ENCODE data around the gene PTDSS2.

PTDSS2 gene

DNA sequence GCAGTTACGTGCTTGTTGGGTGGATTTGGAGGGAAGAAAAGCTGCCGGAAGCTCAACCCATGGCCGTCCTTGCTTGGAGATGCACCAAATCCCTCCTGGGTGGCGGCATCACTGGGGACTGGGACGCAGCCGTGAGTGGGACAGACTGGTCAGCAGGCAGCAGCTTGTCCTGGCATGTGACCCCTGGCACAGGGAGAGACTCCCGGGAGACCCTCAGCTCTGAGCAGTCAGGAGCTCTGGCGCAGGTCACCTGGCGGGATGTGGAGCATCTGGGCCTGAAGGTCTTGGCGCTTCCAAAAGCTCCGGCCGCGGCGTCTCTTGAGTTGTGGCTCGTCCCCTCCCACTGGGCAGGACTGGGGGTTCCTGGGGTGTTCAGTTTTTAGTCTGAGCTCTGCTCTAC lies 26.3 kb downstream of the PTDSS2 start:
- Histone ChIP-seq H3K4me3 (ENCODE audit: insufficient read depth in 1 of 2, low read depth in 1 of 2, low read length in 2 of 2) (no peak overlapping the region), H3K27ac (ENCODE audit: low read length, poor library complexity, severe bottlenecking) (no peak overlapping the region), H2BK120ac (ENCODE audit: low read depth, low read length) (no peak overlapping the region), H3K4me2 (ENCODE audit: low read length, poor library complexity, severe bottlenecking) (no peak overlapping the region), H2BK15ac (ENCODE audit: low read depth, poor library complexity, severe bottlenecking) (no peak overlapping the region), H4K8ac (ENCODE audit: low read length) (no peak overlapping the region), H3K9me3 (ENCODE audit: control insufficient read depth, low read length) (no peaks in the 10 kb centered on the region), H2BK5ac (ENCODE audit: low read depth, low read length, poor library complexity, severe bottlenecking) (no peak overlapping the region), H2AFZ (ENCODE audit: low read depth, low read length) (no peak overlapping the region), H3K27me3 (ENCODE audit: control insufficient read depth in 1 of 2, insufficient read depth in 1 of 2, low read length in 2 of 2) (no peaks in the 10 kb centered on the region), H3K4ac (ENCODE audit: low read depth in 1 of 2, low read length in 2 of 2) (no peak overlapping the region), H3K79me1 (replicated peaks; ENCODE audit: low read length, poor library complexity, severe bottlenecking) (peaks cover 38% of the 10 kb centered on the region), H3K14ac (ENCODE audit: low read length in 2 of 2) (no peak overlapping the region), H3K18ac (ENCODE audit: low read depth in 1 of 2, low read length in 2 of 2) (peak overlapping the region in 1 of 2 experiments; percentile 58), H3K23ac (ENCODE audit: low read length in 2 of 2) (no peak overlapping the region), H3K4me1 (ENCODE audit: control insufficient read depth, insufficient read depth, low read depth, low read length) (peaks cover 19% of the 10 kb centered on the region), H2AK5ac (ENCODE audit: low read length, severe bottlenecking) (no peak overlapping the region), H2BK12ac (ENCODE audit: low read length in 2 of 2) (no peak overlapping the region), H3K36me3 (ENCODE audit: control insufficient read depth in 1 of 2, insufficient read depth in 2 of 2, low read depth in 1 of 2, low read length in 2 of 2) (peaks cover 11 to 42% of the 10 kb centered on the region in 2 experiments), H3K9ac (ENCODE audit: low read length) (no peak overlapping the region), H4K91ac (ENCODE audit: low read length) (no peak overlapping the region)
- DNase-seq: no peak
- 97% methylated on average over 15 of the region's 15 CpGs for WGBS

DNA sequence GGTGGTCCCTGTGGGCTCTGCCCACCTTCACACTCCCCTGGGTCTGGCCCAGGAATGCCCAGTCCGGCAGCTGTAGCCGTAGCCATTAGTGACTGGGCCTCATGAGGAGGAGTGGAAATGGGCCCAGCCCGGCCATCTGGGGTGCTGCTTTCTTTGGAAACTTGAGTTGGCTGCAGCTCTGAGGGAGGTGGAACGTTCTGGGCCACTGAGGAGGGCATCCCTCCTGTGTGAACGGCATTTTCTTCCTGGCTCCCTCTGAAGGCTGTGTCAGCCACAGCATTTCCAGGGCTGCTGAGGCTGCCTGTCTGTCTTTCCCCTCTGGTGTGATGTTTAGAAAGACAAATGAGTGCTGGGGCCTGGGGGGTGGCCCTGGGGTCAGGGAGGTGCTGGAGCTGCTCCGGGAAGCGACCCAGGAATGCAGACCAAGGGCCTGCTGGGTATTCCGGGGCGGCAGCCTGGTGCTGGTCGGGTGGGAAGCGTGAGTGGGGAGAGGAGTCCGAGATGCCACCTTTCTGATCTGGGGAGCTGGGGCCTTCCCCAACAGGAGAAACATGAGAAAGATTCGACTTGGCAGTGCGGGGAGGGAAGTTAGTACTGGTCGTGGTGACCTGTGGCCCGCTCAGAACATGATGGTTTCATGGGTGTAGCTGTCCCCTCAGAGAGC lies 27.1 kb downstream of the PTDSS2 start:
- Histone ChIP-seq H2BK5ac (ENCODE audit: low read depth, low read length, poor library complexity, severe bottlenecking) (no peak overlapping the region), H4K91ac (ENCODE audit: low read length) (peak overlapping the region; percentile 11), H3K9ac (ENCODE audit: low read length) (no peak overlapping the region), H3K14ac (ENCODE audit: low read length in 2 of 2) (no peak overlapping the region), H3K18ac (ENCODE audit: low read depth in 1 of 2, low read length in 2 of 2) (peak overlapping the region in 1 of 2 experiments; percentile 5), H3K27ac (ENCODE audit: low read length, poor library complexity, severe bottlenecking) (no peak overlapping the region), H3K36me3 (ENCODE audit: control insufficient read depth in 1 of 2, insufficient read depth in 2 of 2, low read depth in 1 of 2, low read length in 2 of 2) (peaks cover 11 to 35% of the 10 kb centered on the region in 2 experiments), H3K27me3 (ENCODE audit: control insufficient read depth in 1 of 2, insufficient read depth in 1 of 2, low read length in 2 of 2) (no peaks in the 10 kb centered on the region), H2BK12ac (ENCODE audit: low read length in 2 of 2) (no peak overlapping the region), H3K23ac (ENCODE audit: low read length in 2 of 2) (no peak overlapping the region), H2BK15ac (ENCODE audit: low read depth, poor library complexity, severe bottlenecking) (no peak overlapping the region), H3K4ac (ENCODE audit: low read depth in 1 of 2, low read length in 2 of 2) (no peak overlapping the region), H2BK120ac (ENCODE audit: low read depth, low read length) (no peak overlapping the region), H3K4me1 (ENCODE audit: control insufficient read depth, insufficient read depth, low read depth, low read length) (peaks cover 17% of the 10 kb centered on the region), H3K9me3 (ENCODE audit: control insufficient read depth, low read length) (no peaks in the 10 kb centered on the region), H4K8ac (ENCODE audit: low read length) (no peak overlapping the region), H3K4me2 (ENCODE audit: low read length, poor library complexity, severe bottlenecking) (no peak overlapping the region), H3K79me1 (replicated peaks; ENCODE audit: low read length, poor library complexity, severe bottlenecking) (peaks cover 32% of the 10 kb centered on the region), H3K4me3 (ENCODE audit: insufficient read depth in 1 of 2, low read depth in 1 of 2, low read length in 2 of 2) (no peak overlapping the region), H2AFZ (ENCODE audit: low read depth, low read length) (no peak overlapping the region), H2AK5ac (ENCODE audit: low read length, severe bottlenecking) (peak overlapping the region; percentile 21)
- DNase-seq: no peak
- WGBS: 84% methylated on average over 16 of the region's 16 CpGs

DNA sequence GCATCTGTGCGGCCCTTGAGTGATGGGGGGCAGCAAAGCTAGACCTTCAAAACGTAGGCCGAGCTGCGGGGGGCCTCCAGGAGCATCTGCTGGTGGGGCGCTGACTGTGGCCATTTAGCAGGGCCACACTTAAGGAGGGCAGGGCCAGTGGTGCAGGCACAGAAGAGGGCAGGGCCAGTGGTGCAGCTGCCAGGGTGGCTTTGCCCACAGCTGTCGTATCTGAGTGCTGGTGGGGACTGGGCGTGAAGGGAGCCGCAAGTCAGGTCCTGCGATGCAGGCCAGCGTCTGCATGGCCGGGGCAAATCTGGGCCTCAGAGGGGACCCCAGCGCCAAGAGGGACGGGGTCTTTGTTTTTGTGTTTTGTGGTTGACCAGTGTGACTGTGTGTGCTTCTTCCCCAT lies 29.2 kb downstream of the PTDSS2 start:
- no peak overlapping the region for H2AK5ac ChIP-seq (ENCODE audit: low read length, severe bottlenecking)
- no peak overlapping the region for H3K23ac ChIP-seq (ENCODE audit: low read length in 2 of 2)
- 97% methylated on average over 13 of the region's 13 CpGs for WGBS
- no peak overlapping the region for H3K4me3 ChIP-seq (ENCODE audit: insufficient read depth in 1 of 2, low read depth in 1 of 2, low read length in 2 of 2)
- H4K91ac ChIP-seq (ENCODE audit: low read length): peak overlapping the region; percentile 11
- H2BK12ac ChIP-seq (ENCODE audit: low read length in 2 of 2): no peak overlapping the region
- DNase-seq: no peak
- H3K9me3 ChIP-seq (ENCODE audit: control insufficient read depth, low read length): no peaks in the 10 kb centered on the region
- no peak overlapping the region for H2BK120ac ChIP-seq (ENCODE audit: low read depth, low read length)
- H3K14ac ChIP-seq (ENCODE audit: low read length in 2 of 2): no peak overlapping the region
- H3K27ac ChIP-seq (ENCODE audit: low read length, poor library complexity, severe bottlenecking): no peak overlapping the region
- no peak overlapping the region for H2BK5ac ChIP-seq (ENCODE audit: low read depth, low read length, poor library complexity, severe bottlenecking)
- H3K79me1 ChIP-seq (replicated peaks; ENCODE audit: low read length, poor library complexity, severe bottlenecking): peaks cover 17% of the 10 kb centered on the region
- H3K36me3 ChIP-seq (ENCODE audit: control insufficient read depth in 1 of 2, insufficient read depth in 2 of 2, low read depth in 1 of 2, low read length in 2 of 2): peaks cover 11 to 19% of the 10 kb centered on the region in 2 experiments
- peaks cover 17% of the 10 kb centered on the region for H3K4me1 ChIP-seq (ENCODE audit: control insufficient read depth, insufficient read depth, low read depth, low read length)
- H3K18ac ChIP-seq (ENCODE audit: low read depth in 1 of 2, low read length in 2 of 2): no peak overlapping the region
- no peak overlapping the region for H3K4ac ChIP-seq (ENCODE audit: low read depth in 1 of 2, low read length in 2 of 2)
- no peak overlapping the region for H2BK15ac ChIP-seq (ENCODE audit: low read depth, poor library complexity, severe bottlenecking)
- H4K8ac ChIP-seq (ENCODE audit: low read length): no peak overlapping the region
- no peaks in the 10 kb centered on the region for H3K27me3 ChIP-seq (ENCODE audit: control insufficient read depth in 1 of 2, insufficient read depth in 1 of 2, low read length in 2 of 2)
- no peak overlapping the region for H3K9ac ChIP-seq (ENCODE audit: low read length)
- no peak overlapping the region for H3K4me2 ChIP-seq (ENCODE audit: low read length, poor library complexity, severe bottlenecking)
- no peak overlapping the region for H2AFZ ChIP-seq (ENCODE audit: low read depth, low read length)

DNA sequence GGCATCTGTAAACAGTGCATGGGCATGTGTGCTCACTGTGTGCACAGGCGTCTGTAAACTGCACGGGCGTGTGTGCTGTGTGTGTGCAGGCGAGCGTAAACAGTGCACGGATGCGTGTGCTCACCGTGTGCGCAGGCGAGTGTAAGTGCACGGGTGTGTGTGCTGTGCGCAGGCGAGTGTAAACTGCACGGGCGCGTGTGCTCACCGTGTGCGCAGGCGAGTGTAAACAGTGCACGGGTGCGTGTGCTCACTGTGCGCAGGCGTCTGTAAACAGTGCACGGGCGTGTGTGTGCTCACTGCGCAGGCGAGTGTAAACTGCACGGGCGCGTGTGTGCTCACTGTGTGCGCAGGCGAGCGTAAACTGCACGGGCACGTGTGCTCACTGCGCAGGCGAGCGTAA lies 34.5 kb downstream of the PTDSS2 start:
- DNase-seq: no peak
- Histone ChIP-seq H2BK120ac (ENCODE audit: low read depth, low read length) (no peak overlapping the region), H3K9ac (ENCODE audit: low read length) (no peak overlapping the region), H2AK5ac (ENCODE audit: low read length, severe bottlenecking) (no peak overlapping the region), H4K8ac (ENCODE audit: low read length) (no peak overlapping the region), H3K27me3 (ENCODE audit: control insufficient read depth in 1 of 2, insufficient read depth in 1 of 2, low read length in 2 of 2) (no peaks in the 10 kb centered on the region), H3K18ac (ENCODE audit: low read depth in 1 of 2, low read length in 2 of 2) (no peak overlapping the region), H2BK5ac (ENCODE audit: low read depth, low read length, poor library complexity, severe bottlenecking) (no peak overlapping the region), H3K79me1 (replicated peaks; ENCODE audit: low read length, poor library complexity, severe bottlenecking) (peaks cover 28% of the 10 kb centered on the region), H2BK12ac (ENCODE audit: low read length in 2 of 2) (no peak overlapping the region), H3K36me3 (ENCODE audit: control insufficient read depth in 1 of 2, insufficient read depth in 2 of 2, low read depth in 1 of 2, low read length in 2 of 2) (peaks cover 4 to 47% of the 10 kb centered on the region in 2 experiments), H3K23ac (ENCODE audit: low read length in 2 of 2) (no peak overlapping the region), H3K14ac (ENCODE audit: low read length in 2 of 2) (no peak overlapping the region), H3K27ac (ENCODE audit: low read length, poor library complexity, severe bottlenecking) (no peak overlapping the region), H3K4me3 (ENCODE audit: insufficient read depth in 1 of 2, low read depth in 1 of 2, low read length in 2 of 2) (peak overlapping the region in 1 of 2 experiments; percentile 3), H3K4me2 (ENCODE audit: low read length, poor library complexity, severe bottlenecking) (no peak overlapping the region), H2BK15ac (ENCODE audit: low read depth, poor library complexity, severe bottlenecking) (no peak overlapping the region), H3K4me1 (ENCODE audit: control insufficient read depth, insufficient read depth, low read depth, low read length) (peaks cover 11% of the 10 kb centered on the region), H3K9me3 (ENCODE audit: control insufficient read depth, low read length) (no peaks in the 10 kb centered on the region), H2AFZ (ENCODE audit: low read depth, low read length) (no peak overlapping the region), H3K4ac (ENCODE audit: low read depth in 1 of 2, low read length in 2 of 2) (no peak overlapping the region), H4K91ac (ENCODE audit: low read length) (peak overlapping the region; percentile 73)
- 98% methylated on average over 38 of the region's 38 CpGs for WGBS
